ENCODE data around the gene HS3ST4. TPM values are rescaled to one million over a fixed set of nuclear protein-coding genes. Genes with fewer than 3 reads are reported as not detected.

Gene HS3ST4
- total and polyA plus RNA-seq, 11 donors, result not detected

DNA sequence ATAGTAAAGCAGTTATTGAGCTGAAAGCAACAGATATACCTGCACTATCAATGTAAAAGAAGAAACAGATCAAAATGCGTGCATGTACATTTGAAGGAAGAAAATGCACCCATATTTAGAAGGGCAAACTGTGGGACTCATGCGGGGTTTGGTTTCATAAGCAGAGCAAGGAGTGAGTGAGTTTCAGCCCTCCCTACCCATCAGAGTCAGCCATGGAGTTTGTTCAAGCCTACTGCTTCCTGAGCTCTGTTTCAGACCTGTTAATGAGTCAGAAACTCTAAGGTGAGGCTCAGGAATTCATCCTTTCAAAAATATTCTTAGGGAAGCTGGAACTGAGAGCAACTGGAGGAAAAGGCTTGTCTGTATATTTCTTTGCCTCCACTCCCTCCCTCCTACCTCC lies 446.2 kb downstream of the HS3ST4 start:
- intact Hi-C loops (cut with DNase I), result no loop called here
- no peak for ATAC-seq
- no peaks in the 10 kb centered on the region for H3K4me1 ChIP-seq
- H3K4me3 ChIP-seq, result no peak overlapping the region
- H3K9me3 ChIP-seq, result no peaks in the 10 kb centered on the region
- no peak overlapping the region for H3K27ac ChIP-seq
- H3K36me3 ChIP-seq, result no peaks in the 10 kb centered on the region
- no peaks in the 10 kb centered on the region for H3K27me3 ChIP-seq
- TF ChIP-seq, protein P1, sequence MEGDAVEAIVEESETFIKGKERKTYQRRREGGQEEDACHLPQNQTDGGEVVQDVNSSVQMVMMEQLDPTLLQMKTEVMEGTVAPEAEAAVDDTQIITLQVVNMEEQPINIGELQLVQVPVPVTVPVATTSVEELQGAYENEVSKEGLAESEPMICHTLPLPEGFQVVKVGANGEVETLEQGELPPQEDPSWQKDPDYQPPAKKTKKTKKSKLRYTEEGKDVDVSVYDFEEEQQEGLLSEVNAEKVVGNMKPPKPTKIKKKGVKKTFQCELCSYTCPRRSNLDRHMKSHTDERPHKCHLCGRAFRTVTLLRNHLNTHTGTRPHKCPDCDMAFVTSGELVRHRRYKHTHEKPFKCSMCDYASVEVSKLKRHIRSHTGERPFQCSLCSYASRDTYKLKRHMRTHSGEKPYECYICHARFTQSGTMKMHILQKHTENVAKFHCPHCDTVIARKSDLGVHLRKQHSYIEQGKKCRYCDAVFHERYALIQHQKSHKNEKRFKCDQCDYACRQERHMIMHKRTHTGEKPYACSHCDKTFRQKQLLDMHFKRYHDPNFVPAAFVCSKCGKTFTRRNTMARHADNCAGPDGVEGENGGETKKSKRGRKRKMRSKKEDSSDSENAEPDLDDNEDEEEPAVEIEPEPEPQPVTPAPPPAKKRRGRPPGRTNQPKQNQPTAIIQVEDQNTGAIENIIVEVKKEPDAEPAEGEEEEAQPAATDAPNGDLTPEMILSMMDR (IDR thresholded peaks at IDR 0.05), result no peak
- TF ChIP-seq POLR2A (IDR thresholded peaks at IDR 0.05), result no peak
- no peak for DNase-seq
- WGBS, 4 donors, result 76 to 88% (median 85%) methylated on average over 2 of the region's 2 CpGs

- Histone ChIP-seq H3K27ac (no peak overlapping the region), H3K4me1 (no peaks in the 10 kb centered on the region), H3K27me3 (no peaks in the 10 kb centered on the region), H3K36me3 (no peaks in the 10 kb centered on the region), H3K4me3 (no peak overlapping the region), H3K9me3 (no peaks in the 10 kb centered on the region)
- DNase-seq (no peak), ATAC-seq (no peak)
- no peak for TF ChIP-seq POLR2A (IDR thresholded peaks at IDR 0.05)
- TF ChIP-seq, protein P1 (IDR thresholded peaks at IDR 0.05), result no peak
- 80 to 86% (median 82%) methylated on average over 7 of the region's 7 CpGs for WGBS, 4 donors
- intact Hi-C loops (cut with DNase I), result no loop called here
Observed at GRCh38 chr16:26139091-26139490, 447.3 kb downstream of the HS3ST4 start.

DNA sequence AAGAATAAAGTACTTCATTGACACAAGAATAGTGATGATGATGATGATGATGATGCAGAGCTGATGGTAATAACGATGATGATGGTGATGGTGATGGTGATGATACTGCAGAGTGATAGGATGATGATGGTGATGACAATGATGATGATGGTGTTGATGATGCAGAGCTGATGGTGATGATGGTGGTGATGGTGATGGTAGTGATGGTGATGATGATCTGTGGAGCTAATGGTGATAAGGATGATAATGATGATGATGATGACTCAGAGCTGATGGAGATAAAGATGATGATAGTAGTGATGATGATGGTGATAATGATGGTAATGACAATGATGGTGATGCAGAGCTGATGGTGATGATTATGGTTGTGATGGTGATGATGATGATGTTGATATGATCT lies 448.1 kb downstream of the HS3ST4 start:
- no peaks in the 10 kb centered on the region for H3K36me3 ChIP-seq
- intact Hi-C loops (cut with DNase I), result no loop called here
- no peak for TF ChIP-seq POLR2A (IDR thresholded peaks at IDR 0.05)
- TF ChIP-seq, protein P1 (IDR thresholded peaks at IDR 0.05), result no peak
- no peaks in the 10 kb centered on the region for H3K27me3 ChIP-seq
- no peak overlapping the region for H3K4me3 ChIP-seq
- ATAC-seq, result no peak
- no peak overlapping the region for H3K27ac ChIP-seq
- 62 to 79% (median 67%) methylated on average over 1 of the region's 1 CpG for WGBS, 4 donors
- no peaks in the 10 kb centered on the region for H3K9me3 ChIP-seq
- no peak for DNase-seq
- no peaks in the 10 kb centered on the region for H3K4me1 ChIP-seq

GRCh38 chr16:26149364-26150190 lies 457.8 kb downstream of the HS3ST4 start:
- no peaks in the 10 kb centered on the region for H3K36me3 ChIP-seq
- DNase-seq (no peak), ATAC-seq (no peak)
- TF ChIP-seq, protein P1 (IDR thresholded peaks at IDR 0.05), result no peak
- no peak for TF ChIP-seq POLR2A (IDR thresholded peaks at IDR 0.05)
- H3K9me3 ChIP-seq, result peaks cover 0 to 2% (median 0%) of the 10 kb centered on the region in 12 donors
- no peaks in the 10 kb centered on the region for H3K4me1 ChIP-seq
- H3K4me3 ChIP-seq, result no peak overlapping the region
- intact Hi-C loops (cut with DNase I), result loop anchor here in 1 of 10 donors (10.0 kb wide), 1 partner anchor 65 kb away; no protein-coding TSS in a partner anchor
- no peak overlapping the region for H3K27ac ChIP-seq
- no peaks in the 10 kb centered on the region for H3K27me3 ChIP-seq
- WGBS, 4 donors, result 68 to 75% (median 74%) methylated on average over 5 of the region's 5 CpGs
